HepG2 (cell line): ENCODE data around the gene TTLL4. TPM values are rescaled to one million over a fixed set of nuclear protein-coding genes. Genes with fewer than 3 reads are reported as not detected.

Experiments
- MED1 ChIP-seq: sonication (generic); formaldehyde crosslinking; IDR thresholded peaks from 2 replicates; pipeline ENCODE4 v1.4.0; 2020; ENCODE audit warnings: missing genetic modification reagents
- NAIF1 ChIP-seq: sonication (generic); formaldehyde crosslinking; IDR thresholded peaks from 2 replicates; pipeline ENCODE4 v1.5.0; 2020; ENCODE audit warnings: mild to moderate bottlenecking, missing genetic modification reagents, borderline replicate concordance
- NFE2L2 ChIP-seq: fragments of 150-350 bp; IDR thresholded peaks from 2 replicates; pipeline ENCODE4 v1.6.1; 2014; ENCODE audit warnings: low read length
- NKX3-1 ChIP-seq: sonication (generic); formaldehyde crosslinking; IDR thresholded peaks from 2 replicates; pipeline ENCODE4 v1.5.0; 2020; ENCODE audit warnings: missing genetic modification reagents
- PAF1 ChIP-seq: IDR thresholded peaks from 2 replicates; pipeline ENCODE4 v1.6.1; 2016; ENCODE audit warnings: missing genetic modification reagents, missing compliant biosample characterization
- POGK ChIP-seq: sonication (generic); formaldehyde crosslinking; conservative IDR thresholded peaks from 2 replicates; pipeline ENCODE4 v1.8.0; 2022; ENCODE audit warnings: mild to moderate bottlenecking, moderate library complexity, missing genetic modification reagents
- RBFOX2 ChIP-seq: fragments of 200-400 bp; formaldehyde crosslinking; IDR thresholded peaks from 2 replicates; pipeline ENCODE4 v1.6.1; 2017; ENCODE audit warnings: low read depth, mild to moderate bottlenecking, low read length
- RFX1 ChIP-seq: fragments of 450-650 bp; IDR thresholded peaks from 2 replicates; pipeline ENCODE4 v1.6.1; 2017
- RXRB ChIP-seq: IDR thresholded peaks from 2 replicates; pipeline ENCODE4 v1.6.1; 2016; ENCODE audit warnings: borderline replicate concordance, missing genetic modification reagents, missing compliant biosample characterization
- TSC22D2 ChIP-seq: sonication (generic); formaldehyde crosslinking; IDR thresholded peaks from 2 replicates; pipeline ENCODE4 v1.5.1; 2020; ENCODE audit warnings: missing genetic modification reagents, mild to moderate bottlenecking, borderline replicate concordance
- ZBTB21 ChIP-seq: sonication (generic); formaldehyde crosslinking; IDR thresholded peaks from 2 replicates; pipeline ENCODE4 v1.4.0; 2020; ENCODE audit warnings: missing genetic modification reagents
- ZBTB49 ChIP-seq: sonication (generic); formaldehyde crosslinking; IDR thresholded peaks from 2 replicates; pipeline ENCODE4 v1.4.0; 2020; ENCODE audit warnings: missing genetic modification reagents, borderline replicate concordance
- ZFP41 ChIP-seq: sonication (generic); formaldehyde crosslinking; IDR thresholded peaks from 2 replicates; pipeline ENCODE4 v1.4.0; 2020; ENCODE audit warnings: mild to moderate bottlenecking, missing genetic modification reagents, borderline replicate concordance
- ZMAT5 ChIP-seq: sonication (generic); formaldehyde crosslinking; IDR thresholded peaks from 2 replicates; pipeline ENCODE4 v1.5.0; 2020; ENCODE audit warnings: mild to moderate bottlenecking, low read depth, missing genetic modification reagents, borderline replicate concordance
- ZNF12 ChIP-seq: sonication (generic); formaldehyde crosslinking; IDR thresholded peaks from 2 replicates; pipeline ENCODE4 v1.5.0; 2020; ENCODE audit warnings: missing genetic modification reagents
- ZNF329 ChIP-seq: sonication (generic); formaldehyde crosslinking; IDR thresholded peaks from 2 replicates; pipeline ENCODE4 v1.9.0; 2021; ENCODE audit warnings: low read depth, mild to moderate bottlenecking, missing genetic modification reagents
- ZNF691 ChIP-seq: sonication (generic); formaldehyde crosslinking; IDR thresholded peaks from 2 replicates; pipeline ENCODE4 v1.4.0; 2020; ENCODE audit warnings: missing genetic modification reagents, low read depth, mild to moderate bottlenecking, borderline replicate concordance
- polyA plus RNA-seq, 8 experiments: library from polyadenylated mRNA; depleted of rRNA in 3 of 8; stranded (reverse) in 7 of 8; unstranded in 1 of 8; fragments of >200 nt; fragmentation: Illumina TruSeq in 4 of 8; extraction: Trizol in 4 of 8; gene quantifications; 2 replicates each; pipeline versions ENCODE4 v1.2.1 to v1.2.3, GENCODE V29; 2011 to 2016; ENCODE audit warnings: low read depth in 4 of 8, missing spikeins in 1 of 8, mixed read lengths in 1 of 8; ENCODE audit not compliant: insufficient read depth in 1 of 8
- total RNA-seq, 5 experiments: library from RNA; depleted of rRNA; stranded (reverse); fragments of >200 nt; fragmentation: Illumina TruSeq; extraction: Trizol; gene quantifications; 2 replicates each; pipeline ENCODE4 v1.2.3, GENCODE V29; 2016; ENCODE audit warnings: low read depth in 1 of 5

TTLL4 gene
- total and polyA plus RNA-seq, 2 of the 13 experiments (the other 11 are each of a cell fraction or from before 2014, with no cell fraction given): 77.5 to 84.6 TPM

GRCh38 chr2:218756599-218757377 lies 46.2 kb downstream of the TTLL4 start (continued):
- no peak for TF ChIP-seq ZMAT5 (CRISPR knock-in tag)
- TF ChIP-seq RBFOX2: 0 out of 2 replicates have a peak, but pooled peaks have one; percentile 0
- TF ChIP-seq RFX1: no peak
- TF ChIP-seq ZBTB21 (CRISPR knock-in tag): no peak
- no peak for TF ChIP-seq NKX3-1 (CRISPR knock-in tag)
- no peak for TF ChIP-seq TSC22D2 (CRISPR knock-in tag)
- no peak for TF ChIP-seq RXRB (CRISPR knock-in tag)
- no peak for TF ChIP-seq ZNF12 (CRISPR knock-in tag)
- TF ChIP-seq ZBTB49 (CRISPR knock-in tag): no peak
- TF ChIP-seq ZNF329 (CRISPR knock-in tag): no peak
- no peak for TF ChIP-seq NFE2L2
- no peak for TF ChIP-seq ZFP41 (CRISPR knock-in tag)
- no peak for TF ChIP-seq MED1 (CRISPR knock-in tag)
- no peak for TF ChIP-seq NAIF1 (CRISPR knock-in tag)
- TF ChIP-seq ZNF691 (CRISPR knock-in tag): no peak
- TF ChIP-seq POGK (CRISPR knock-in tag): no peak
- peak; percentile 68; the same call in 1 of the 2 replicates for TF ChIP-seq PAF1
